Right cardiac atrium (tissue), 5 donors: ENCODE results near the gene ZFYVE28. TPM values are rescaled to one million over a fixed set of nuclear protein-coding genes. Genes with fewer than 3 reads are reported as not detected.
"Not testable (repeated sequence)": the region's sequence is repeated elsewhere in the genome, so short reads cannot be mapped to it uniquely, and the experiment has no call there.

ENCODE experiments used
- ATAC-seq, 2 donors: fragments of 200-7000 bp; cut with Tn5 transposase; one replicate each; pipeline versions ENCODE4 v1.8.0 to v1.9.1; 2020; ENCODE audit warnings: moderate library complexity in 2 of 2, mild to moderate bottlenecking in 1 of 2
- DNase-seq, 3 donors: peaks; one replicate each; pipeline ENCODE4 v3.0.0-alpha.2; 2020
- H3K27ac ChIP-seq: one replicate; pipeline ENCODE4 v1.5.1; 2013; ENCODE audit warnings: mild to moderate bottlenecking, low read length, control low read depth, moderate library complexity
- H3K27me3 ChIP-seq: one replicate; pipeline ENCODE4 v1.6.1; 2013; ENCODE audit not compliant: control insufficient read depth, insufficient read depth
- H3K4me1 ChIP-seq: one replicate; pipeline ENCODE4 v1.6.1; 2013; ENCODE audit warnings: low read length; ENCODE audit not compliant: control insufficient read depth, insufficient read depth
- H3K4me3 ChIP-seq: one replicate; pipeline ENCODE4 v1.5.1; 2013; ENCODE audit warnings: low read length, control low read depth
- H3K9me3 ChIP-seq: one replicate; pipeline ENCODE4 v1.6.1; 2013; ENCODE audit warnings: low read length; ENCODE audit not compliant: control insufficient read depth
- WGBS: extraction: QIAGEN DNeasy Blood & Tissue Kit; methylation state at CpG from one replicate; pipeline ENCODE4 v1.1.7; 2013; 5-methylcytosine and 5-hydroxymethylcytosine counted together
- intact Hi-C, 4 donors: fragments of 100-400 bp; cut with DNase I; formaldehyde crosslinking; loops; one replicate each; pipeline versions ENCODE4 v1.11.0 to v1.14.0; 2022 to 2023
- polyA plus RNA-seq: library from polyadenylated mRNA; stranded (reverse); fragments of 200-250 nt; gene quantifications from one replicate; pipeline ENCODE4 v1.2.3, GENCODE V29; 2013
- total RNA-seq, 4 donors: library from RNA; stranded (reverse); fragmentation: NEBNext Ultra II Directional; extraction: Animal tissue kit (Norgen Biotek cat#: 25700); gene quantifications; one replicate each; pipeline ENCODE4 v1.2.1, GENCODE V29; 2021
- donor health status: healthy with polysubstance abuse.
- donor health status: DM: no; HTN: yes; CAD: no.
- donor health status: DM: no; HTN: no; CAD: no.
- donor health status: DM: no; HTN: yes; CAD: no; lungs with severe emphysema.
- donor health status: DM: yes; HTN: yes; CAD: no.

Gene ZFYVE28
- total and polyA plus RNA-seq, 5 donors = 3.5 to 5.9 (median 5.1) TPM

- peak; percentile 20 to 40 for ATAC-seq
- H3K4me3 ChIP-seq = no peak overlapping the region
Measured at GRCh38 chr4:2243681-2244380, 174.6 kb downstream of the ZFYVE28 start.

GRCh38 chr4:2241410-2242353, 176.8 kb downstream of the ZFYVE28 start, which contains the start of the genes HAUS3 and POLN:
Gene HAUS3 (minus strand): TSS chr4:2242121. CDS start chr4:2240946, 1,175 bp downstream.
Gene POLN (minus strand): TSS chr4:2242121. CDS start chr4:2229231, 12,890 bp downstream.
- H3K4me1 ChIP-seq = peaks cover 2% of the 10 kb centered on the region
- intact Hi-C loops = no loop called here
- DNase-seq (peak; percentile 99 to 100 (median 99)), ATAC-seq (peak; percentile 99)
- H3K27me3 ChIP-seq = no peaks in the 10 kb centered on the region
- H3K27ac ChIP-seq = peak within 1 kb of the TSS; percentile 22
- H3K9me3 ChIP-seq = no peaks in the 10 kb centered on the region
- H3K4me3 ChIP-seq = peak within 1 kb of the TSS; percentile 76
- WGBS = under 1% methylated on average over 88 of the region's 88 CpGs

More at GRCh38 chr4:2243681-2244380, 174.6 kb downstream of the ZFYVE28 start:
- 23% methylated on average over 5 of the region's 5 CpGs for WGBS
- no peaks in the 10 kb centered on the region for H3K27me3 ChIP-seq
- no peak overlapping the region for H3K27ac ChIP-seq
- DNase-seq = peak; percentile 58 to 83 (median 79)
- intact Hi-C loops = no loop called here
- no peaks in the 10 kb centered on the region for H3K9me3 ChIP-seq
- H3K4me1 ChIP-seq = peaks cover 2% of the 10 kb centered on the region

- DNase-seq = no peak
- H3K4me1 ChIP-seq = peaks cover 2% of the 10 kb centered on the region
- H3K9me3 ChIP-seq = no peaks in the 10 kb centered on the region
- intact Hi-C loops = no loop called here
- WGBS = 9% methylated on average over 7 of the region's 7 CpGs
- no peak for ATAC-seq
- H3K27me3 ChIP-seq = no peaks in the 10 kb centered on the region
- H3K4me3 ChIP-seq = peak overlapping the region; percentile 76
- H3K27ac ChIP-seq = no peak overlapping the region
Measured at GRCh38 chr4:2241003-2241402, 177.4 kb downstream of the ZFYVE28 start.

- intact Hi-C loops = no loop called here
- H3K27me3 ChIP-seq = no peaks in the 10 kb centered on the region
- WGBS = 50% methylated on average over 3 of the region's 3 CpGs
- ATAC-seq = no peak
- no peak overlapping the region for H3K4me3 ChIP-seq
- no peaks in the 10 kb centered on the region for H3K9me3 ChIP-seq
- DNase-seq = no peak
- no peak overlapping the region for H3K27ac ChIP-seq
- H3K4me1 ChIP-seq = no peaks in the 10 kb centered on the region
Measured at GRCh38 chr4:2236944-2237666, 181.3 kb downstream of the ZFYVE28 start.

- DNase-seq (no peak), ATAC-seq (no peak)
- Histone ChIP-seq H3K4me3 (no peak overlapping the region), H3K4me1 (no peaks in the 10 kb centered on the region), H3K27ac (no peak overlapping the region), H3K27me3 (no peaks in the 10 kb centered on the region), H3K9me3 (no peaks in the 10 kb centered on the region)
- 99% methylated on average over 6 of the region's 6 CpGs for WGBS
- intact Hi-C loops = no loop called here
Measured at GRCh38 chr4:2231082-2231481, 187.4 kb downstream of the ZFYVE28 start.

GRCh38 chr4:2226261-2226660, 192.2 kb downstream of the ZFYVE28 start:
- Histone ChIP-seq H3K27me3 (no peaks in the 10 kb centered on the region), H3K27ac (no peak overlapping the region), H3K9me3 (no peaks in the 10 kb centered on the region), H3K4me1 (no peaks in the 10 kb centered on the region), H3K4me3 (no peak overlapping the region)
- WGBS = 75% methylated on average over 2 of the region's 2 CpGs
- intact Hi-C loops = loop anchor here in 2 of 4 donors (10.0 kb wide), 1 partner anchor 239 kb away; the partner anchor contains the start of gene RNF4 (in 2 of the 2)
- DNase-seq = no peak
- no peak for ATAC-seq

GRCh38 chr4:2222838-2223237, 195.6 kb downstream of the ZFYVE28 start:
- 92% methylated on average over 2 of the region's 2 CpGs for WGBS
- no peaks in the 10 kb centered on the region for H3K27me3 ChIP-seq
- no peak overlapping the region for H3K27ac ChIP-seq
- no peaks in the 10 kb centered on the region for H3K4me1 ChIP-seq
- H3K4me3 ChIP-seq = no peak overlapping the region
- H3K9me3 ChIP-seq = no peaks in the 10 kb centered on the region
- DNase-seq (no peak), ATAC-seq (no peak)
- intact Hi-C loops = loop anchor here in 2 of 4 donors (10.0 kb wide), 1 partner anchor 242 kb away; the partner anchor contains the start of gene RNF4 (in 2 of the 2)

- not testable (repeated sequence) for H3K4me1 ChIP-seq, ATAC-seq, H3K27me3 ChIP-seq, H3K4me3 ChIP-seq, H3K27ac ChIP-seq, DNase-seq, H3K9me3 ChIP-seq
- intact Hi-C loops = loop anchor here in 2 of 4 donors (10.0 kb wide), 1 partner anchor 243 kb away; the partner anchor contains the start of gene RNF4 (in 2 of the 2)
- 67% methylated on average over 4 of the region's 4 CpGs for WGBS
Measured at GRCh38 chr4:2221378-2221777, 197.1 kb downstream of the ZFYVE28 start.

GRCh38 chr4:2220016-2220630, 198.3 kb downstream of the ZFYVE28 start:
- Histone ChIP-seq H3K27ac (no peak overlapping the region), H3K9me3 (no peaks in the 10 kb centered on the region), H3K27me3 (no peaks in the 10 kb centered on the region), H3K4me1 (no peaks in the 10 kb centered on the region), H3K4me3 (no peak overlapping the region)
- DNase-seq (peak; percentile 64 to 88 (median 74)), ATAC-seq (peak; percentile 84 to 85)
- intact Hi-C loops = loop anchor here in 2 of 4 donors (10.0 kb wide), 1 partner anchor 245 kb away; the partner anchor contains the start of gene RNF4 (in 2 of the 2)
- WGBS = 11% methylated on average over 10 of the region's 10 CpGs
